GM12878 (cell line): ENCODE results near the gene MLPH. TPM values are rescaled to one million over a fixed set of nuclear protein-coding genes. Genes with fewer than 3 reads are reported as not detected.

Experiments
- ATF7 ChIP-seq: fragments of 450-650 bp; IDR thresholded peaks from 2 replicates; pipeline ENCODE4 v1.6.1; 2016; ENCODE audit warnings: low read depth, mild to moderate bottlenecking
- CEBPB ChIP-seq, 2 experiments: fragments of 150-350 bp in 1 of 2; IDR thresholded peaks; 2 replicates each; pipeline ENCODE4 v1.6.1; 2012 to 2014; ENCODE audit warnings: low read depth in 2 of 2, low read length in 2 of 2, borderline replicate concordance in 1 of 2, inconsistent platforms in 1 of 2
- CHD1 ChIP-seq: IDR thresholded peaks from 2 replicates; pipeline ENCODE4 v1.6.1; 2012; ENCODE audit warnings: low read depth, low read length, improper control_type of control experiment
- CREM ChIP-seq: IDR thresholded peaks from 2 replicates; pipeline ENCODE4 v1.6.1; 2014; ENCODE audit warnings: antibody characterized with exemption, low read depth
- DPF2 ChIP-seq: fragments of 450-650 bp; IDR thresholded peaks from 2 replicates; pipeline ENCODE4 v1.6.1; 2017; ENCODE audit warnings: mild to moderate bottlenecking
- EED ChIP-seq: sonication (generic); IDR thresholded peaks from 2 replicates; pipeline ENCODE4 v1.6.1; 2016; ENCODE audit warnings: antibody characterized with exemption, low read depth
- IKZF2 ChIP-seq, 2 experiments: fragments of 450-650 bp; IDR thresholded peaks; 2 replicates each; pipeline ENCODE4 v1.6.1; 2017; ENCODE audit warnings: mild to moderate bottlenecking in 2 of 2, moderate library complexity in 2 of 2
- IRF4 ChIP-seq: IDR thresholded peaks from 2 replicates; pipeline ENCODE4 v1.6.1; 2011; ENCODE audit warnings: low read depth, low read length
- MXI1 ChIP-seq: fragments of 150-350 bp; IDR thresholded peaks from 2 replicates; pipeline ENCODE4 v1.6.1; 2011; ENCODE audit warnings: low read depth, mild to moderate bottlenecking, inconsistent platforms, low read length, improper control_type of control experiment
- NFYB ChIP-seq: IDR thresholded peaks from 2 replicates; pipeline ENCODE4 v1.6.1; 2011; ENCODE audit warnings: low read depth, mild to moderate bottlenecking, low read length, improper control_type of control experiment, moderate library complexity; ENCODE audit not compliant: insufficient read depth
- NR2F1 ChIP-seq: fragments of 450-650 bp; conservative IDR thresholded peaks from 2 replicates; pipeline ENCODE4 v1.6.1; 2017; ENCODE audit warnings: mild to moderate bottlenecking
- PML ChIP-seq: IDR thresholded peaks from 2 replicates; pipeline ENCODE4 v1.6.1; 2012; ENCODE audit warnings: low read length, inconsistent platforms
- RUNX3 ChIP-seq: IDR thresholded peaks from 2 replicates; pipeline ENCODE4 v1.6.1; 2012; ENCODE audit warnings: low read length, inconsistent platforms
- SPI1 ChIP-seq: IDR thresholded peaks from 2 replicates; pipeline ENCODE4 v1.6.1; 2011; ENCODE audit warnings: low read depth, mild to moderate bottlenecking, low read length, moderate library complexity, borderline replicate concordance; ENCODE audit not compliant: insufficient read depth
- SUZ12 ChIP-seq: fragments of 200-600 bp; sonication (generic); IDR thresholded peaks from one replicate; pipeline ENCODE4 v1.6.1; 2018; ENCODE audit warnings: antibody characterized with exemption, mild to moderate bottlenecking; ENCODE audit not compliant: unreplicated experiment
- TBL1XR1 ChIP-seq: IDR thresholded peaks from 2 replicates; pipeline ENCODE4 v1.6.1; 2012; ENCODE audit warnings: low read depth, low read length, improper control_type of control experiment
- ZZZ3 ChIP-seq: IDR thresholded peaks from 2 replicates; pipeline ENCODE4 v1.6.1; 2011; ENCODE audit warnings: low read depth; ENCODE audit not compliant: control insufficient read depth, insufficient read length
- polyA plus RNA-seq, 11 experiments: library from polyadenylated mRNA; depleted of rRNA in 4 of 11; unstranded in 6 of 11; stranded (reverse) in 5 of 11; fragments of >200 nt; fragmentation: Nextera tagmentation in 4 of 11; fragmentation: Illumina TruSeq in 1 of 11; extraction: Ambion mirVana in 4 of 11; extraction: Trizol in 1 of 11; gene quantifications; 1 replicate in 1 of 11; 2 replicates in 10 of 11; pipeline versions ENCODE4 v1.2.1 to v1.2.3, GENCODE V29; 2011 to 2016; ENCODE audit warnings: inconsistent platforms in 2 of 11, missing spikeins in 2 of 11, low read depth in 1 of 11
- total RNA-seq, 4 experiments: library from RNA; depleted of rRNA in 3 of 4; stranded (reverse); fragments of >200 nt in 3 of 4; fragmentation: Illumina TruSeq in 1 of 4; extraction: Trizol in 1 of 4; gene quantifications; 2 replicates each; pipeline versions ENCODE4 v1.2.1 to v1.2.3, GENCODE V29; 2013 to 2021
- TF ChIP-seq, protein P1 (sequence below): IDR thresholded peaks from 2 replicates; pipeline ENCODE4 v1.6.1; 2012; ENCODE audit warnings: improper control_type of control experiment, low read depth, low read length; ENCODE audit not compliant: insufficient replicate concordance
- TF ChIP-seq, protein P2 (sequence below): fragments of 450-650 bp; IDR thresholded peaks from 2 replicates; pipeline ENCODE4 v1.6.1; 2017; ENCODE audit warnings: low read depth, mild to moderate bottlenecking, moderate library complexity
- TF ChIP-seq, protein P3 (sequence below): fragments of 450-650 bp; IDR thresholded peaks from 2 replicates; pipeline ENCODE4 v1.6.1; 2017; ENCODE audit warnings: mild to moderate bottlenecking, low read depth, inconsistent platforms; ENCODE audit not compliant: poor library complexity, severe bottlenecking

MLPH gene
- total and polyA plus RNA-seq, 10 of the 15 experiments (the other 5 are each of a cell fraction or from before 2014, with no cell fraction given): 0.16 to 0.85 TPM; not detected in 8

DNA sequence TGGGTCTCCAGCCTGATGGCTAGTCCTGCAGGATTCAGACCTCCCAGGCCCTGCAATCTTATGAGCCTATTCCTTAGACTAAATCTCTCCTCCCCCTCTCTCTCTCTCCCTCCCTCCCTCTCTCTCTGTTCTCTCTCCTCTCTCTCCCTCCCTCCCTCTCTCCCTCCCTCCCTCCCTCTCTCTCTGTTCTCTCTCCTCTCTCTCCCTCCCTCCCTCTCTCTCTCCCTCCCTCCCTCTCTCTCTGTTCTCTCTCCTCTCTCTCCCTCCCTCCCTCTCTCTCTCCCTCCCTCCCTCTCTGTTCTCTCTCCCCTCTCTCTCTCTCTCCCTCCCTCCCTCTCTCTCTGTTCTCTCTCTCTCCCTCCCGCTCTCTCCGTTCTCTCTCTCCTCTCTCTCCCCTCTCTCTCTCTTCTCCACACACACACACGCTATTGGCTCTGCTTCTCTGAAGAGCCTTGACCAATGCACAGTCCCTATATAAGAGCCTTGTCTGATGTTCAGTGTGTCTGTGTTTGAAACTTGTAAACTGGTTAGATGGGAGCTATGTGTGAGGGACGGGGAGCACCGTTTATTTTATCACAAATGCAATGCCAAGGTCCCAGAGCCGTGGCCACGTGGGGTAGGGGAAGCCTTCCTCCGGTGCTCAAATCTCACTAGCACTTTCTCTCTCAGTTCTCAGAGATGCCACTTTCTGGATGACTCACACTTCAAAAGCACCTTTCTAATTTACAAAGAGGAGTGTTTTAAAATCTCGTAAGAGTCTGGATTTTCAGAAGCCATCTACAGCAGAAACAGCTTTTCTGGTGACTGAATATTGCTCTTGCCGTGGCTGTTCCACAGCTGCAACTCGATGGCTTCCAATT lies 70.0 kb downstream of the MLPH start (continued):
- TF ChIP-seq, protein P1, sequence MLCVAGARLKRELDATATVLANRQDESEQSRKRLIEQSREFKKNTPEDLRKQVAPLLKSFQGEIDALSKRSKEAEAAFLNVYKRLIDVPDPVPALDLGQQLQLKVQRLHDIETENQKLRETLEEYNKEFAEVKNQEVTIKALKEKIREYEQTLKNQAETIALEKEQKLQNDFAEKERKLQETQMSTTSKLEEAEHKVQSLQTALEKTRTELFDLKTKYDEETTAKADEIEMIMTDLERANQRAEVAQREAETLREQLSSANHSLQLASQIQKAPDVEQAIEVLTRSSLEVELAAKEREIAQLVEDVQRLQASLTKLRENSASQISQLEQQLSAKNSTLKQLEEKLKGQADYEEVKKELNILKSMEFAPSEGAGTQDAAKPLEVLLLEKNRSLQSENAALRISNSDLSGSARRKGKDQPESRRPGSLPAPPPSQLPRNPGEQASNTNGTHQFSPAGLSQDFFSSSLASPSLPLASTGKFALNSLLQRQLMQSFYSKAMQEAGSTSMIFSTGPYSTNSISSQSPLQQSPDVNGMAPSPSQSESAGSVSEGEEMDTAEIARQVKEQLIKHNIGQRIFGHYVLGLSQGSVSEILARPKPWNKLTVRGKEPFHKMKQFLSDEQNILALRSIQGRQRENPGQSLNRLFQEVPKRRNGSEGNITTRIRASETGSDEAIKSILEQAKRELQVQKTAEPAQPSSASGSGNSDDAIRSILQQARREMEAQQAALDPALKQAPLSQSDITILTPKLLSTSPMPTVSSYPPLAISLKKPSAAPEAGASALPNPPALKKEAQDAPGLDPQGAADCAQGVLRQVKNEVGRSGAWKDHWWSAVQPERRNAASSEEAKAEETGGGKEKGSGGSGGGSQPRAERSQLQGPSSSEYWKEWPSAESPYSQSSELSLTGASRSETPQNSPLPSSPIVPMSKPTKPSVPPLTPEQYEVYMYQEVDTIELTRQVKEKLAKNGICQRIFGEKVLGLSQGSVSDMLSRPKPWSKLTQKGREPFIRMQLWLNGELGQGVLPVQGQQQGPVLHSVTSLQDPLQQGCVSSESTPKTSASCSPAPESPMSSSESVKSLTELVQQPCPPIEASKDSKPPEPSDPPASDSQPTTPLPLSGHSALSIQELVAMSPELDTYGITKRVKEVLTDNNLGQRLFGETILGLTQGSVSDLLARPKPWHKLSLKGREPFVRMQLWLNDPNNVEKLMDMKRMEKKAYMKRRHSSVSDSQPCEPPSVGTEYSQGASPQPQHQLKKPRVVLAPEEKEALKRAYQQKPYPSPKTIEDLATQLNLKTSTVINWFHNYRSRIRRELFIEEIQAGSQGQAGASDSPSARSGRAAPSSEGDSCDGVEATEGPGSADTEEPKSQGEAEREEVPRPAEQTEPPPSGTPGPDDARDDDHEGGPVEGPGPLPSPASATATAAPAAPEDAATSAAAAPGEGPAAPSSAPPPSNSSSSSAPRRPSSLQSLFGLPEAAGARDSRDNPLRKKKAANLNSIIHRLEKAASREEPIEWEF: peak; percentile 46
- TF ChIP-seq PML: no peak
- TF ChIP-seq, protein P2, sequence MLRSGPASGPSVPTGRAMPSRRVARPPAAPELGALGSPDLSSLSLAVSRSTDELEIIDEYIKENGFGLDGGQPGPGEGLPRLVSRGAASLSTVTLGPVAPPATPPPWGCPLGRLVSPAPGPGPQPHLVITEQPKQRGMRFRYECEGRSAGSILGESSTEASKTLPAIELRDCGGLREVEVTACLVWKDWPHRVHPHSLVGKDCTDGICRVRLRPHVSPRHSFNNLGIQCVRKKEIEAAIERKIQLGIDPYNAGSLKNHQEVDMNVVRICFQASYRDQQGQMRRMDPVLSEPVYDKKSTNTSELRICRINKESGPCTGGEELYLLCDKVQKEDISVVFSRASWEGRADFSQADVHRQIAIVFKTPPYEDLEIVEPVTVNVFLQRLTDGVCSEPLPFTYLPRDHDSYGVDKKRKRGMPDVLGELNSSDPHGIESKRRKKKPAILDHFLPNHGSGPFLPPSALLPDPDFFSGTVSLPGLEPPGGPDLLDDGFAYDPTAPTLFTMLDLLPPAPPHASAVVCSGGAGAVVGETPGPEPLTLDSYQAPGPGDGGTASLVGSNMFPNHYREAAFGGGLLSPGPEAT: peak; percentile 81; the same call in 1 of the 2 replicates
- TF ChIP-seq CHD1: no peak
- peak; percentile 44; the same call in 1 of the 2 replicates for TF ChIP-seq NFYB
- TF ChIP-seq MXI1: peak; percentile 80
- peak; percentile 47; the same call in 1 of the 2 replicates for TF ChIP-seq EED
- TF ChIP-seq IRF4: 0 out of 2 replicates have a peak, but pooled peaks have one; percentile 58
- TF ChIP-seq CREM: 0 out of 2 replicates have a peak, but pooled peaks have one; percentile 10
- TF ChIP-seq ATF7: 0 out of 2 replicates have a peak, but pooled peaks have one; percentile 23
- TF ChIP-seq NR2F1: 0 out of 2 replicates have a peak, but pooled peaks have one; percentile 14
- TF ChIP-seq ZZZ3: no peak
- peak; percentile 30; the same call in 1 of the 2 replicates for TF ChIP-seq SPI1
- no peak for TF ChIP-seq CEBPB (IDR thresholded peaks at IDR 0.05; ENCODE audit: borderline replicate concordance in 1 of 2, low read depth in 2 of 2, low read length in 2 of 2)
- no peak for TF ChIP-seq SUZ12
- peak; percentile 75; the same call in 1 of the 2 replicates for TF ChIP-seq DPF2
- TF ChIP-seq RUNX3: peak; percentile 6; the same call in 1 of the 2 replicates
- TF ChIP-seq TBL1XR1: 0 out of 2 replicates have a peak, but pooled peaks have one; percentile 16
- TF ChIP-seq, protein P3, sequence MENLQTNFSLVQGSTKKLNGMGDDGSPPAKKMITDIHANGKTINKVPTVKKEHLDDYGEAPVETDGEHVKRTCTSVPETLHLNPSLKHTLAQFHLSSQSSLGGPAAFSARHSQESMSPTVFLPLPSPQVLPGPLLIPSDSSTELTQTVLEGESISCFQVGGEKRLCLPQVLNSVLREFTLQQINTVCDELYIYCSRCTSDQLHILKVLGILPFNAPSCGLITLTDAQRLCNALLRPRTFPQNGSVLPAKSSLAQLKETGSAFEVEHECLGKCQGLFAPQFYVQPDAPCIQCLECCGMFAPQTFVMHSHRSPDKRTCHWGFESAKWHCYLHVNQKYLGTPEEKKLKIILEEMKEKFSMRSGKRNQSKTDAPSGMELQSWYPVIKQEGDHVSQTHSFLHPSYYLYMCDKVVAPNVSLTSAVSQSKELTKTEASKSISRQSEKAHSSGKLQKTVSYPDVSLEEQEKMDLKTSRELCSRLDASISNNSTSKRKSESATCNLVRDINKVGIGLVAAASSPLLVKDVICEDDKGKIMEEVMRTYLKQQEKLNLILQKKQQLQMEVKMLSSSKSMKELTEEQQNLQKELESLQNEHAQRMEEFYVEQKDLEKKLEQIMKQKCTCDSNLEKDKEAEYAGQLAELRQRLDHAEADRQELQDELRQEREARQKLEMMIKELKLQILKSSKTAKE: peak; percentile 55
- peak in 1 of 2 experiments; percentile 33; a peak in 1 of 4 replicates for TF ChIP-seq IKZF2 (IDR thresholded peaks at IDR 0.05)
